HG03039 (cell line): ENCODE data around the gene TRIM15.

Experiments
- ATAC-seq: cut with Tn5 transposase; IDR thresholded peaks from one replicate; pipeline ENCODE4 v1.9.1; 2021; ENCODE audit warnings: mild to moderate bottlenecking, moderate library complexity; ENCODE audit not compliant: unreplicated experiment

Gene TRIM15

DNA sequence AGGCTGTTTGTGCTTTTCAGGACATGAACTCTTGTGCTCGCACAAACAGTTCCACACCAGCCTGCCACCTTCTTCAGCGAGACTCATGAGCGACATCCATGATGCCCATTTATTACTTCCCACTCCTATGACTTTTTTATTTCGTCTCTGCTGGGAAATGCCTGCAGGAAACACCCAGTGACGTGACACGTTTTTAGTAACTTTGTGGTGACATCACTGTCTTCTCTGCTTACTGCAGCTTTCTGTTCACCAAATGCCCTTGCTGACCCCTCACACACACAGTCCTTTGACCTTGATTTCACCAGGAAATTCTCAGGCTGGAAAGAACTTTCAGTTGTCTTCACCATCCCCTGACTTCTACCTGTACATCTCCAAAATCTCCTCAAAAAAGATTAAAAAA is 18.5 kb upstream of the TRIM15 start:
- no peak for ATAC-seq

DNA sequence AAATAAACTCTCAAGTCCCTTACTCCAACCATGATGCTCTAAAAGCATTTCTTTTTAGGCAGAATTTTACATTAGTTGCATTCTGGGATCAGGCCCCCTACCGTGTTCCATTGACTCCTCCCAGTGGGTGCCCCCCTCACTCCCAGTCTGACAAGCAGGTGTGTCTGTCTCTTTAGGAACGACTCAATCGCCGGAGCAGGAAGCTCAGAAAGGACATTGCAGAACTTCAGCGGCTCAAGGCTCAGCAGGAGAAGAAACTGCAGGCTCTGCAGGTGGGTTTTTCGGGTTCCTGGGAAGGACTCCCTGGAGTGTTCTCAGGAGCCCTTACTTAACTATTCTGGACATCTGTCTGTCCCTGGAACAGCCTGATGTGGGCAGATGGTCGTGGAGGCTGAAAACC is 17.5 kb upstream of the TRIM15 start:
- ATAC-seq = no peak

DNA sequence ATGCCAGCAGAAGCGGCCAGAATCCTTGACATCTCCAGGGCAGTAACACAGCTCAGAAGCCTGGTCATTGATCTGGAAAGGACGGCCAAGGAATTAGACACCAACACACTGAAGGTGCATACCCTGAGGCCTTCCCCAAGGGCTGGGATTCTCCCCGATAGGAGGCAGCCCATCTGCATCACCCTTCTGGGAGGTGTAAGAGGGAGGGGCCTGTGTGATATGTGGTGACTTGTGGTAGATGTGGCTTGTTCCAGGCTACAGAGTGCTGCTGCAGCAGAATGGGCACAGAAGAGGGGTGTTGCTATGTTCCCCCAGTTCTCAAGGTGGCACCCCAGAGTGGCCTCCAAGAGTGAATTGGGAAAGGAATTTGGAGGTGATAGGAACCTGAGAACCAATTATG is 16.2 kb upstream of the TRIM15 start:
- ATAC-seq = no peak

DNA sequence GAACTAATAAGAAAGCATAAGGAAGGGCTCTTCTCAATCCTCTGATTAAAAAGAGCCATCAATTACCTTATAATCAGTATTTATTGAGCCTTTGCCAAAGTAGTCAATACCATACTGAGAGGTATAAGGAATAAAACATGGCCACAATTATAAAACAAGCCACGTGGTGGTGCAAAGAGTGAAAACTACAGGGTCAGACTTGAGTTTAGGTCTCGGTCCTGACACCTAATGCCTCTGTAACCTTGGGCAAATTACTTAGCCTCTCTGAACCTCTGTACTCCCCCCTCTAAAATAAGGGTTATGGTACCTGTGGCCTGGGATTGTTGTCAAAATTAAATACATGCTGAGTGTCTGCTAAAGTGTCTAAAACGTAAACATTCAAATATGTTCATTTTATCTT is 14.1 kb upstream of the TRIM15 start:
- no peak for ATAC-seq

DNA sequence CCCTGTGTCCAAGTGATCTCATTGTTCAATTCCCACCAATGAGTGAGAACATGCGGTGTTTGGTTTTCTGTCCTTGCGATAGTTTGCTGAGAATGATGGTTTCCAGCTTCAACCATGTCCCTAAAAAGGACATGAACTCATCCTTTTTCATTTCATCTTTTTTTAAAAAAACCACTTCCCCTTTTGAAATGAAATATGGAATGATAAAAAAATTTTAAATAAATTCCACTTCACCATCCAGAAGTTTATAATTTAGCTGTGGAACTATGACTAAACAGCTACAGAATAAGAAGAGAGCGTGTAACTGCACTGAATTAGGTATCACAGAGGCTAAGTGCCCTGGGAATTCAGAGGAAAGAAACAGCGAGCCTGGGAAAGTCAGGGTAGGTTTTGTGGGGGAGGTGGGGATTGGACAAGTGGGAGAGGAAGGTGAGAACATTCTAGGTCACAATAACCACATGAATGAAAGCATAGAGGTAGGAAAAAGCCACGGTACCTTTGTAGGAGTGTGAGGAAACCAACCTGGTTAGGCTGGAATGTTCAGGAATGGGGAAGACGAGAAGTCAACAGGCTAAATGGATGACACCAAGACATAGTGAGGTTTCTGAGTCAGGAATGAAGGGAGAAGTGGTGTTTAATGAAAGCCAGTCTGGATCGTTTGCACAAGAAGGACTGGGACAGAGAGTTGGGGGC is 13.3 kb upstream of the TRIM15 start:
- no peak for ATAC-seq

DNA sequence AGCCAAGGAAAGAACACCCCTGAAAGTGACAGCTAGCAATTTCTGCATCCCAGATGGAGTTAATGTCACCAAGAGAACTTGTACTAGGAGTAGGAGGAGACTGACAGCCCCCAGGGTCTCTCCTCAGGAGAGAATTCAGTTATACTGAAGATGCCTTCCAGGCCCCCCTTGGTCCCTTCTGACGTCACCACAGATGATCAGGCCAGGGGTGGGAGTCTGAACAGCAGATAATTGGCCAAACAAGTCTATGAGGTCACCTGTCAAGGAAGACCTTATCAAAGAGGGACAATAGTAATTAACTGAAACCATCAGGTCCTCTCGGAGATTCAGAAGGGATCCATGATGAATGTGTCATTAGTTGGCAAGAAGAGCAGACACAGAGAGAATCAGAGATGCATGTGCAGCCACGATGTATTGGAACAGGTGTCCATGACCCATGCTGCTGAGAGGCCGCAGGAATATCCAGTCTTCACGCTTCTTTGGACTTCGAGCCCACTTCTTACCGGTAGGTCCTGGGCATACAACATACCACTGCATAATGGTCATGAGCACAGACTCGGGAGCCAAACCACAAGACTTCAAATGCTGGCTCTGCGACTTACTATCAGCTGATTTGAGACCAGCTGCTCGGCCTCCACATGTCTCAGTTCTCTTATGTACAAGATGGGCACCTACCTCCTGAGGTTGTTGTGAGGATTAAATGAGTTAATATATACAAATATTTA is 12.5 kb upstream of the TRIM15 start:
- no peak for ATAC-seq

DNA sequence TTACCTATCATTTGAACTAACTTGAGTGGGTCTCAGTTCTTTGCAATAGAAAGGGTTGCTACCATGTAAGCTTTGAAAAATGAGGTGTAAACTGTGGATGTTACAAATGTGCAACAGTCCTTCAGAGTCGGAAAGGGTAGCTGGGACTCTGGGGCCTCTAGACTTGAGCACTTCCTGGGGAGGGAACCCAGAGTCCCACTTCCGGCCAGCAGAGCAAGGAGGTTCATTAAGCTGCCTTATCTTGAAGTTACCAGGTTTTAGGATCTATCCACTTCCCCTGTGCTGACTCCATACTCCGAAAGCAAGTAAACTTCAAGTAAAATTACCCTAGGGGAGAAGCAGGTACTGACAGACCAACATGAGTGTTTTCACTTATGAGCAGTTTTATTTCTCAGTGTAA is 11.8 kb upstream of the TRIM15 start:
- no peak for ATAC-seq

DNA sequence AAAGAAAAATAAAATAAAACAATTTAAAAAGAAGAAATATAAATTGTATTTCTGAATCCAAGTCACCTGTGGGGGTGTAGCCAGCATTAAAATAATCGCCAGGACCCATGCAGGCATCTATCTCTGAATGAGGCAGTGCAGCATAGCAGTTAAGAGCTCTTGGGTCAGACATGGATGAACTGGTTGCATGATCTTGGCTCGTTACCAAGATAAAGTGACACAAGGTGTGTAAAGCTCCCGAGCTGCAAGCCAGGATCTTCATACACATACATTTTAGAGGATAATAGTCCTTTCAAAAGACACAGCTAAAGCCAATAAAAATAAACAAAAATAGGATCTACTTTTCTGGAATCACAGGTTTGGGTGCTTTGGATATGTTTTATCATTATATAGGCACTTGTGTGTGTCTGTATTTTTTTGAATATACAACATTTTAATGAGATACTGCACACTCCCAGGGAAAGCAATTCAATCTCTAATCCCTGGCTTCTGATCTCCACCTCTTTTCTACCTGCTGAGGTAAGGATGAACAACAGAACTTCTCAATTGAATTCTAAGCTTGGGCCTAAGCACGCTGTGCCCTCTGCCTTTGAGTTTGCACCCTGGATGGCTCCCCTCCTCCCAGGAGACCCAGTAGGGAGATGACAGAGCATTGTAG is 11.2 kb upstream of the TRIM15 start:
- no peak for ATAC-seq

DNA sequence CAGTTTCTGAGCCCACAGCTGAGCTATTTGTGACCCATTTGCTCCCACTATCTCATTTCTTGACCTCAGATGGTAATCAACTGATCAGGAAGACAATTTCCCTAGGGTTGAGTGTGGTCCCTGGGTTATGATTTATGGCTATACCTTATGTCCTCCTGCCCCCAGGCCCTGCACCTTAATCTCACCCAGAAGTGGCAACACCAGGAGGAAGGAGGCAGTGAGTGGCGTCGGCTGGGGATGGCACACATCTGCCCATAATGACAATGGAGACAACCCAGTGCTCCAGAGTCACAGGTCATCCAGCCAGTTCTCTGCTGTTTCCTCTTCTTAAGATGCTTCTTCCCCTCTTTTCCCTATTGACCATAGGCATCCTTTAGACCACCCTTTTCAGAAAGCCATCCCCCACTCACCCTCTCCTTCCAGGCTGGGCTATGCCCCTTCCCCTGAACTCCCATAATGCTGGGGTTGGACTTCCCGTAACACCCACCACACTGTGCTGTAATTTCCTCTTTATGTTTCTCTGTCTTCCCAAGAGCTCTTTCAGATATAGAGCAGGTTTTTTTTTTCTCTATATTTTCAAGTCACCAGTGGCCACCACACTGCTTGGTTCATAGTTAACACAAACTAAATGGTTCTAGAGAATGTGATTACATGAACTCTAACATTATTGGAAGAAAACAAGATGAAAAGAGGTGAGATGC is 10.3 kb upstream of the TRIM15 start:
- no peak for ATAC-seq

DNA sequence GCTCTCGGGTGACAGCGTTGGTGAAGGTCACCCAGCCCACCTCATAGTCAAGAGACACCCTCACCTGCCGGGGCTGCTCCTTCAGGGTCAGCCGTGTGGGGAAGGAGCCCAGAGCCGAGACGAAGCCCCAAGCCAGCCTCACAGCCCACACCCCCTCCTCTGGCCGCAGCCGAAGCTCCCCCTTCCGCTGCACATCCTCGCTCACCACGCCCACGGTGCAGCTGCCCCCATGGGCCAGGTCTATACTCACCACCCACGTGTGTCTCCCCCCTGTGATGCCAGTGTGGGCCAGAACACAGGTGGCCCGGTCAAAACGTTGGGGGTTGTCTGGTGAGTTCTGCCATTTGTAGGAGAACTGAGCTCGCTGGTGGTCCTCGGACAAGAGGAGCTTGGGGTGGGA is 9.3 kb upstream of the TRIM15 start:
- no peak for ATAC-seq

DNA sequence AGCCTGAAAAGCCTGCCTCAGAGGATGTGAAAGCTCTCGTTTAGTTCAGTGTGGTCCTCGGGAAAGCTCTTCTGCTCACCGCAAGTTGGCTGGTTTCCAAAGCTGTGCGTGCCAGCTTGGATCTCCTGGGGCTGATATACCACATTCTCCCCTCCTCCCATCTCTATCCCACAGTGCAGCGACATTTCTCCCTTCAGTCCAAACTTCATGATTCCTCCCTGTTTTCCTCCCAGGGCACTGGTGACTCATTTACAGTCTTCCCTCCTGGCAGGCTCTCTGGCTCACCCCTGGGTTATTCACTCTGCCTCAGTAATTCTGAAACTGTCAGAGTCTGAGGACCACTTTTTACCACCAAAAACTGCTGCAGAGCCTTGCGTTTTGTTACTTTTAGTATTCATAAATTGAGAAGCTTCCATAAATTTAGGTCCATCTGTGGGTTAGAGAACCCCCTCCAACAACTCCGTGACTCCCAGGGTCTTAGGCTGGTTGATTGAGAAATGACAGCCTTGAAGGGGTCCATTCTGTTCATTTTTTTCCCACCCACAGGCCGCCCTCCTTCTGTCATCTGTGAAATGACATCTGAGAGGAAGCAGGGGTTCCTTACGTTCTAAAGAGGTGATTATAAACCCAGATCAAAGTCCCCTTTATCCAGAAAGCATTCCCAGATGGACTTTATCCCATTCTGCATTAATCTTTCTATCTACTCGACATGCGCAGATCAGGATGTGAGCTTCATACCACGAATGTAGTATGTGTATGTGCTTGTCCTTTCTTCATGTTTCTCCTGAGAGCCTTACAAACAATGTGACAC is 8.4 kb upstream of the TRIM15 start:
- no peak for ATAC-seq

DNA sequence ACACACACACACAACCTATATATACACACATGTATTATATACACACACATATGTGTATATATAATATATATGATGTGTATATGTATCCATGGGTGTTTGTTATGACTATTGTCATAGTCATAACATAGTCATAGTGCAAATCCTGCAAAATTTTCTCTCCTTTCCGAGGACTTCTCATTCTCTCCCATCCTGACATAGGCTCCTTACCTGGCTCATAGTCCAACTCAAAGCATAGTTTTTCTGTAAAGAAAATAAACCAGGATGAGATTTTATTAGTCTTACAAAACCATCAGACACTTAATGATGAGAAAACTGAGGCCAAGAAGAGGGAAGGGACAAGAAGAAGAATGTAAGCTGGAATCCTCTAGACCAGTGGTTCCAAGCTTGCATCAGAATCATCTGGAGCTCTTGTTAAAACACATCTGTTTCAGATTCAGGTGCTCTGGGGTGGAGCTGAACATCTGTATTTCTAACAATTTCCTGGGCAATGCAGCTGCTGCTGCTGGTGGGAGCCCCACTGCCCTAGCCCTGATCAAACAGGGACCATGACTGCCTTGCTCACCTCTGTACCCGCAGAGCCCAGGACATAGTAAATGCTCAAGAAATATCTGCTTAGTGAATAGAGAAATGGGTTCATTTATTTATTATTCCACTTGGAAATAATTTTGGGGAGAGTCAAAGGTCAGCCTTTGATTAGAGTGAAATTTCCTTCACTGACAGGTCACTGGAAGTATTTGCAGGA is 7.7 kb upstream of the TRIM15 start:
- no peak for ATAC-seq

DNA sequence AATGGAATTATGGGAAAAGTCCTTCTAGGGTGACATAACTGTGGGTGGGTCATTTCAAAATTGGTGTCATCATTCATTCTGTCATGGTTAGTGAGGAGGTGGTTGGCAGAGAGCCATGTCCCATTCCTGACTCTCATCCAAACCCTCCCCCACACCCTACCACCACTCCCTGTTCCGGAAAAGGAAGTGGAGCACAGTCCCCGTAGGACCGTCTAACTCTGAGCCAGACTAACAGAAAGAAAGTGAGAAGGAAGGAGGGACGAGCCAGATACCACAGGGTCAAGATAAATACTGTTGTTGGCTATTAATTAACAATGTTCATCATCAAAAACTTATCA is 7.1 kb upstream of the TRIM15 start:
- ATAC-seq = no peak

DNA sequence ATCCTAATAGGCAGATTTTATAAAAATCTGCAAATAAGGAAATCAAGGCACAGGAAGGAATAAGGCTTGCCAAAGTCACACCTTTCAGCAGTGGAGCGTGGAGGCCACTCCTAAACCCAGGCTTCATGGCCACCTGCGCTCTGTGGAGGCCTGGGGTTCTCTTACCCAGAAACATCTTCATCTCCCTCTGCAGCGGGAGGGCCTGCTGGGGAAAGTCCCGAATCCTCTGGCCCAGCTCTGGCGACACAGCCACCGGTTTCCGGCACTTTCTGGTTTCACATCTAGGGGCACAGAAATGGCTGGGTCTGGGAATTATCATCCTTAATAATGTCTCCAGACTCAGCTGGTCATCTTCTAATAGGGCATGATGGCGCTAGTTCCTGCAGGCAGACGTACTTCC is 6.6 kb upstream of the TRIM15 start:
- no peak for ATAC-seq

DNA sequence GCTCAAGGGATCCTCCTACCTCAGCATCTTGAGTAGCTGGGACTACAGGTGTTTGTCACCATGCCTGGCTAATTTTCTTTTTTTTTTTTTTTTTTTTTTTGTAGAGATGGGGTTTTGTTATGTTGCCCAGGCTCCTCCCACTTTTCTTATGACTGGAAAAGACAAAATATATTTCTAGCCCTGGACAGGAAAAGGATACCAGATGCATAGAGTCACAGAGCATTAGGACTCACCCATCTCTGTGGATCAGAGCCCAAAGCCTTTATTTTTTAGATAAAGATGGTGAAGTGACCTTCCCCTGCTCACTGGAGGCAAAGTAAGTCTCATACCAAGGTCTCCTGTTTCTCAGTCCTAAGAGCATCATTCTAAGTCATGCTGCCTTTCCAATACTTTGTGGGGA is 5.8 kb upstream of the TRIM15 start:
- ATAC-seq = no peak

DNA sequence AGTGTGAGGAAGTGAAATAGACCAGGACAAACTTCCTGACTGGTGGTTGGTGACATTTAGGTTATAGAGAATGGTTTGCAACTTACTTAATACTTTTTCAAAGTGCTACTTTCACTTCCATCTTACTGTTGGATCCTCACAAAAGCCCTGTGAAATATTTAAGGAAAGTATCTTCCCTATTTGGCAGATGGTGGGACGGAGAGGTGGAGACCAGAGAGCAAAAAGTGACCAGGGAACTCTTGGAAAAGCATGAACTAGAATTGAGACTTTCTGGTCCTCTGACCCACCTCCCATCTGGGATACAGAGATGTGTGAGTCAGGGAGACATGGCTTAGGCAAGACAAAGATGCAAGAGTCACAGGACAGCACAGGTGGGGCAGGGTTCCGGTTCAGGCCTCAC is 5.3 kb upstream of the TRIM15 start:
- no peak for ATAC-seq

DNA sequence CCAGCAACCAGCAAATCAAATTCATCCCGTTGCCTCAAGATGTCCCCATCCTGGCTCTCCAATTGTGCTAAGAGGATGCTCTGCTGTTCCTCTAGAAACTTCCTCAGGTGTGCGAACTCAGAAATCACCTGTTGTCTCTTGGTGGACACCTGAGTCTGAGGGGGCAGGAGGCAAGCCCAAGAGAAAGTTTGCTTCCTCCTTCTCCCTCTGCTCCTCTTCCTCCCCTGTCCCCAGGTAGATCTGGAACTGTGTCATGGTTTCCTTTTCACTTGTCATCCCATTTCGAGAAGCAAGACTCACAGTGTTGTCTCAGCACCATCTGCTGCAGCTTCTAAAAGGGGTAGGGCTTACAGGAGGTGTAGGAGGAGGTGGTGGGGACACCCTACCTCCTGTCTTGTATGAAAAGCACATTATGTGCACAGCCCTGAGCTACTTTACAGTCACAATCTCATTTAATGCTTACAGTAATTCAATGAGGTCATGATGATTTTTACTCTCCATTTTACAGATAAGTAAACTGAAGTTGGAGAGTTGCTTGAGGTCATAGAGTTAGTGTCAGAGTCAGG is 4.8 kb upstream of the TRIM15 start:
- ATAC-seq = no peak

DNA sequence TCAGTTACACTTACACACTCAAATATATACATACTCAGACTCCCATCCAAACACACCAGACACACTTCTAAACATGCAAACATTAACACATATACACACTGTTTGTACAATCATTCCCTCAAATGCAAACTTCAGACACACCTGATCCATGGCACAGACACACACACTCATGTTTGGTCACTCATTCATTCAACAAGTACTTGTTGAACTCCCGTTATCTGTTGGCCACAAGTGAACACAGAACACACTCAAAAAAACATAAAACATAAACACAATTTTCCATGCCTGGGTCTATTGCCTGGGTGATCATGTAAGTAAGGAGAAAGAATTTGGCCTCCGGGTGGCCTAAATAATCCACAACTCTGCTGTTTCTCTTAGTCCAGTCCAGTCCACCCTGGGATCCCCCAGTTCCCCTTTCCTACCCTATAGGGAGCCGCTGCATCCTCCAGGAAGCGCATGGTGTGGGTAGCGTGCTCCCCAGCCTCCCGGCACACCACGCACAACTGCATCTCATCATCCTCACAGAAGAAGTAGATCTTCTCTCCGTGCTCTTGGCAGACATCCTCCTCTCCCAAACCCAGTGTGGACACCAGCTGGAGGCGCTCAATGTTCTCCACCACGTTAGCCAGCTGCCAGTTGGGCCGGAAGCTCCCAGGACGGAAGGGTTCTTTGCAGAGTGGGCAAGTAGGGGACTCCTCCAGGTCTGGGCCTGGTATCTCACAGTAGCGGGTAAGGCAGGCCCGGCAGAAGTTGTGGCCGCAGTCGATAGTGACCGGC is 3.1 kb upstream of the TRIM15 start:
- ATAC-seq = no peak
